HCT116 (cell line): ENCODE measurements around the gene ADA.

Source experiments
- CBX3 ChIP-seq: IDR thresholded peaks from 2 replicates; pipeline ENCODE4 v1.6.1; 2012; ENCODE audit warnings: low read depth
- EZH2 ChIP-seq: fragments of 200-600 bp; sonication (generic); IDR thresholded peaks from 2 replicates; pipeline ENCODE4 v1.6.1; 2017; ENCODE audit warnings: antibody characterized with exemption, mixed run types
- JUND ChIP-seq: IDR thresholded peaks from 2 replicates; pipeline ENCODE4 v1.6.1; 2012
- POLR2A ChIP-seq: IDR thresholded peaks from 2 replicates; pipeline ENCODE4 v1.7.0; 2011; ENCODE audit warnings: borderline replicate concordance; ENCODE audit not compliant: insufficient read depth, insufficient read length; ENCODE audit errors: extremely low read depth
- POLR2AphosphoS5 ChIP-seq: IDR thresholded peaks from 2 replicates; pipeline ENCODE4 v1.6.1; 2011; ENCODE audit warnings: mild to moderate bottlenecking, low read depth, low read length, moderate library complexity
- SIN3A ChIP-seq: IDR thresholded peaks from 2 replicates; pipeline ENCODE4 v1.6.1; 2012; ENCODE audit warnings: low read depth
- TCF7L2 ChIP-seq: IDR thresholded peaks from 2 replicates; pipeline ENCODE4 v1.7.0; 2011; ENCODE audit warnings: borderline replicate concordance, inconsistent platforms; ENCODE audit not compliant: insufficient read depth, insufficient read length; ENCODE audit errors: extremely low read depth
- YY1 ChIP-seq: IDR thresholded peaks from 2 replicates; pipeline ENCODE4 v1.6.1; 2011; ENCODE audit warnings: low read length, low read depth, moderate library complexity, mild to moderate bottlenecking; ENCODE audit not compliant: insufficient replicate concordance; ENCODE audit errors: extremely low read depth
- ZNF274 ChIP-seq: fragments of 200-500 bp; sonication (Bioruptor generic); IDR thresholded peaks from 2 replicates; pipeline ENCODE4 v1.6.1; 2014; ENCODE audit warnings: mild to moderate bottlenecking, low read depth, low read length, inconsistent platforms
- TF ChIP-seq, protein P1 (sequence below), 3 experiments: fragments of 200-600 bp in 1 of 3; sonication (generic) in 1 of 3; IDR thresholded peaks in 2 of 3; conservative IDR thresholded peaks in 1 of 3; 2 replicates each; pipeline ENCODE4 v1.5.1; 2012 to 2017; ENCODE audit warnings: low read depth in 2 of 3, low read length in 2 of 3, antibody characterized with exemption in 1 of 3, borderline replicate concordance in 1 of 3, control low read depth in 1 of 3, mild to moderate bottlenecking in 1 of 3, mixed read lengths in 1 of 3, mixed run types in 1 of 3, moderate library complexity in 1 of 3; ENCODE audit not compliant: insufficient read depth in 1 of 3
- TF ChIP-seq, protein P2 (sequence below): IDR thresholded peaks from 2 replicates; pipeline ENCODE4 v1.6.1; 2012; ENCODE audit warnings: low read depth
- TF ChIP-seq, protein P3 (sequence below): IDR thresholded peaks from 2 replicates; pipeline ENCODE4 v1.6.1; 2012

DNA sequence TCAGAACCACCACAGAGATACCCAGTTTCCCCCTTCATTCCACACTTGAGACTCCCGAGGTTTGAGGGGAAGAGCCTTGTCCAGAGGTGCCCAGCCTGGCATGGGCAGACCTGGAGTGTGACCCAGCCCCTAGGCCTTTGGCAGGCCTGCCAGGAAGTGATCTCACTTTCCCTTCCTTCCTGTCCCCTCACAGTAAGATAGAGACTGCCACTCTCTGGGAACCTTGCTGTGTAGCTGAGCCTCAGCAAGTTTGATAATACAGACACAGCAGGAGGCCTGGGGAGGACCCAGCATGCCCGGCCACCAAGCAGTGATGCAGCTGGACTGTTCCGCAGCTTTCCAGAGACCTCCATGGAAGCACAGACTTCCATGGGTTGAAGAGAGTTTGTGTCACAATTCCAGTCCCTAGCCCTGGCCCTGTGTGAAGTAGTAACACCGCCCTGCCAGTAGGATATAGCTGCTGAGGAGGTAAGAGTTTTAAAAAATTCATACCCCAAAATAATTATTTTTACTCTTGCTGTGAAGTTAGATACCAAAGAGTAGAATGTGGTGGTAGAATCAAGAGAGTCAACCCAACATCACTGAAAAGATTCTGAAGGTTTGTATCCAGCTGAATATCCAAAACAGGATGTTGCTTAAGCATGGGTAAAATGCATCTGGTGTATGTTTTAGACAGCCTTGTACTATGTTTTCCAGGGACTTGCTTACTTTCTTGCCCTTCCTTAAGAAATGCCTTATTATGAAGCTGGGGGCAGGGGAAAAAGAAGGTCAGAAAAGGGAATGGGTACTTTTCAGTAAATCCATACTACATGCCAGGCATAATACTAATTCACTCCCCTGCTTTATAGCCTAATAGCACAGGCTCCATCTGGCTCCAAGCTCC, 52.8 kb downstream of the ADA start:
- no peak for TF ChIP-seq YY1
- TF ChIP-seq, protein P1, sequence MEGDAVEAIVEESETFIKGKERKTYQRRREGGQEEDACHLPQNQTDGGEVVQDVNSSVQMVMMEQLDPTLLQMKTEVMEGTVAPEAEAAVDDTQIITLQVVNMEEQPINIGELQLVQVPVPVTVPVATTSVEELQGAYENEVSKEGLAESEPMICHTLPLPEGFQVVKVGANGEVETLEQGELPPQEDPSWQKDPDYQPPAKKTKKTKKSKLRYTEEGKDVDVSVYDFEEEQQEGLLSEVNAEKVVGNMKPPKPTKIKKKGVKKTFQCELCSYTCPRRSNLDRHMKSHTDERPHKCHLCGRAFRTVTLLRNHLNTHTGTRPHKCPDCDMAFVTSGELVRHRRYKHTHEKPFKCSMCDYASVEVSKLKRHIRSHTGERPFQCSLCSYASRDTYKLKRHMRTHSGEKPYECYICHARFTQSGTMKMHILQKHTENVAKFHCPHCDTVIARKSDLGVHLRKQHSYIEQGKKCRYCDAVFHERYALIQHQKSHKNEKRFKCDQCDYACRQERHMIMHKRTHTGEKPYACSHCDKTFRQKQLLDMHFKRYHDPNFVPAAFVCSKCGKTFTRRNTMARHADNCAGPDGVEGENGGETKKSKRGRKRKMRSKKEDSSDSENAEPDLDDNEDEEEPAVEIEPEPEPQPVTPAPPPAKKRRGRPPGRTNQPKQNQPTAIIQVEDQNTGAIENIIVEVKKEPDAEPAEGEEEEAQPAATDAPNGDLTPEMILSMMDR (IDR thresholded peaks at IDR 0.05 in 2 of 3, conservative IDR thresholded peaks at IDR 0.05 in 1 of 3; ENCODE audit: borderline replicate concordance in 1 of 3, insufficient read depth in 1 of 3, low read depth in 2 of 3, low read length in 2 of 3) = 0 out of 6 replicates have a peak, but pooled peaks of 2 of the 3 experiments have one; percentile 17 to 21
- TF ChIP-seq JUND = no peak
- TF ChIP-seq SIN3A = no peak
- no peak for TF ChIP-seq EZH2
- no peak for TF ChIP-seq TCF7L2
- no peak for TF ChIP-seq POLR2A
- TF ChIP-seq, protein P2, sequence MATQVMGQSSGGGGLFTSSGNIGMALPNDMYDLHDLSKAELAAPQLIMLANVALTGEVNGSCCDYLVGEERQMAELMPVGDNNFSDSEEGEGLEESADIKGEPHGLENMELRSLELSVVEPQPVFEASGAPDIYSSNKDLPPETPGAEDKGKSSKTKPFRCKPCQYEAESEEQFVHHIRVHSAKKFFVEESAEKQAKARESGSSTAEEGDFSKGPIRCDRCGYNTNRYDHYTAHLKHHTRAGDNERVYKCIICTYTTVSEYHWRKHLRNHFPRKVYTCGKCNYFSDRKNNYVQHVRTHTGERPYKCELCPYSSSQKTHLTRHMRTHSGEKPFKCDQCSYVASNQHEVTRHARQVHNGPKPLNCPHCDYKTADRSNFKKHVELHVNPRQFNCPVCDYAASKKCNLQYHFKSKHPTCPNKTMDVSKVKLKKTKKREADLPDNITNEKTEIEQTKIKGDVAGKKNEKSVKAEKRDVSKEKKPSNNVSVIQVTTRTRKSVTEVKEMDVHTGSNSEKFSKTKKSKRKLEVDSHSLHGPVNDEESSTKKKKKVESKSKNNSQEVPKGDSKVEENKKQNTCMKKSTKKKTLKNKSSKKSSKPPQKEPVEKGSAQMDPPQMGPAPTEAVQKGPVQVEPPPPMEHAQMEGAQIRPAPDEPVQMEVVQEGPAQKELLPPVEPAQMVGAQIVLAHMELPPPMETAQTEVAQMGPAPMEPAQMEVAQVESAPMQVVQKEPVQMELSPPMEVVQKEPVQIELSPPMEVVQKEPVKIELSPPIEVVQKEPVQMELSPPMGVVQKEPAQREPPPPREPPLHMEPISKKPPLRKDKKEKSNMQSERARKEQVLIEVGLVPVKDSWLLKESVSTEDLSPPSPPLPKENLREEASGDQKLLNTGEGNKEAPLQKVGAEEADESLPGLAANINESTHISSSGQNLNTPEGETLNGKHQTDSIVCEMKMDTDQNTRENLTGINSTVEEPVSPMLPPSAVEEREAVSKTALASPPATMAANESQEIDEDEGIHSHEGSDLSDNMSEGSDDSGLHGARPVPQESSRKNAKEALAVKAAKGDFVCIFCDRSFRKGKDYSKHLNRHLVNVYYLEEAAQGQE = no peak
- TF ChIP-seq, protein P3, sequence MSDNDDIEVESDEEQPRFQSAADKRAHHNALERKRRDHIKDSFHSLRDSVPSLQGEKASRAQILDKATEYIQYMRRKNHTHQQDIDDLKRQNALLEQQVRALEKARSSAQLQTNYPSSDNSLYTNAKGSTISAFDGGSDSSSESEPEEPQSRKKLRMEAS = no peak
- TF ChIP-seq ZNF274 = no peak
- no peak for TF ChIP-seq CBX3
- no peak for TF ChIP-seq POLR2AphosphoS5
